SK-N-MC (cell line): ENCODE data around the gene SLC9A1.
A peak's percentile ranks its signal among the peaks of the same experiment; 100 is the strongest.

ENCODE experiments used
- DNase-seq: peaks from one replicate; pipeline ENCODE4 v3.0.0-alpha.2; 2011; ENCODE audit warnings: low read depth, low spot score
- H3K27ac ChIP-seq: fragments of 200-600 bp; sonication (generic); 2 replicates; pipeline ENCODE4 v1.5.1; 2016; ENCODE audit warnings: mixed run types
- H3K36me3 ChIP-seq: fragments of 200-600 bp; sonication (generic); 2 replicates; pipeline ENCODE4 v1.6.1; 2017; ENCODE audit warnings: antibody characterized with exemption, low read length, mixed read lengths; ENCODE audit not compliant: insufficient read depth
- H3K4me3 ChIP-seq: fragments of 200-600 bp; sonication (generic); 2 replicates; pipeline ENCODE4 v1.5.1; 2016
- H3K9ac ChIP-seq: fragments of 200-600 bp; sonication (generic); 2 replicates; pipeline ENCODE4 v1.8.0; 2017; ENCODE audit warnings: mixed run types, mixed read lengths; ENCODE audit not compliant: insufficient read length
- H3K9me3 ChIP-seq: fragments of 200-600 bp; sonication (generic); 2 replicates; pipeline ENCODE4 v1.6.1; 2017; ENCODE audit warnings: low read depth, mild to moderate bottlenecking, antibody characterized with exemption, low read length, moderate library complexity, mixed read lengths
- EZH2 ChIP-seq: fragments of 200-600 bp; sonication (generic); IDR thresholded peaks from one replicate; pipeline ENCODE4 v1.6.1; 2017; ENCODE audit warnings: antibody characterized with exemption
- FOXP2 ChIP-seq: optimal IDR thresholded peaks from 2 replicates; pipeline ENCODE3; 2011; ENCODE audit warnings: mild to moderate bottlenecking, moderate library complexity; ENCODE audit not compliant: insufficient read depth; ENCODE audit errors: extremely low read length, control extremely low read depth
- POLR2AphosphoS5 ChIP-seq: IDR thresholded peaks from 2 replicates; pipeline ENCODE4 v1.6.1; 2012; ENCODE audit warnings: mild to moderate bottlenecking, low read depth, low read length, borderline replicate concordance

The SLC9A1 gene

DNA sequence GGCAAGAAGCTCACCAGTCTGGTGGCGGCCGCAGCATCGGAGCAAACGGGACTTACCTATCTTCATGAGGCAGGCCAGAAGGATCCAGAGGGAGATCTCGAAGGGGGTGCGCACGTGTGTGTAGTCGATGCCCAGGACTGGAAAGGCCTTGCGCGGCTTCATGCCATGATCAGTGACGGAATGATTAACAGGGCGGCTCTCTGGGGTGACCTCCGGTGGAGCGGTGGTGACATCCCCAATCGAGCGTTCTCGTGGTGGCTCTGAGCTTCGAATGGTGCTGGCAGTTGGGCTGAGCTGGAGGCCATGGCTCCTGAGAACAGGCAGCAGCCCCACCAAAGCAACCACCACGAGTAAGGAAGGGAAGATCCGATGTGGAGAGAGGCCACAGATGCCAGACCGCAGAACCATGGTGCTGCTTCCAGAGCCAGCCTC is 982 bp downstream of the SLC9A1 start:
- TF ChIP-seq EZH2: no peak
- no peak for TF ChIP-seq FOXP2
- TF ChIP-seq POLR2AphosphoS5: no peak
- peak overlapping the region; percentile 86 for H3K4me3 ChIP-seq
- no peak overlapping the region for H3K27ac ChIP-seq
- H3K9ac ChIP-seq: peak overlapping the region; percentile 79
- no peaks in the 10 kb centered on the region for H3K9me3 ChIP-seq
- H3K36me3 ChIP-seq: no peaks in the 10 kb centered on the region
- no peak for DNase-seq

- TF ChIP-seq POLR2AphosphoS5: no peak
- no peak for TF ChIP-seq FOXP2
- no peak for TF ChIP-seq EZH2
- Histone ChIP-seq H3K9me3 (no peaks in the 10 kb centered on the region), H3K27ac (no peak overlapping the region), H3K9ac (no peak overlapping the region), H3K4me3 (peak overlapping the region; percentile 86), H3K36me3 (no peaks in the 10 kb centered on the region)
- no peak for DNase-seq
Observed at GRCh38 chr1:27153549-27153886, 1.4 kb downstream of the SLC9A1 start.

DNA sequence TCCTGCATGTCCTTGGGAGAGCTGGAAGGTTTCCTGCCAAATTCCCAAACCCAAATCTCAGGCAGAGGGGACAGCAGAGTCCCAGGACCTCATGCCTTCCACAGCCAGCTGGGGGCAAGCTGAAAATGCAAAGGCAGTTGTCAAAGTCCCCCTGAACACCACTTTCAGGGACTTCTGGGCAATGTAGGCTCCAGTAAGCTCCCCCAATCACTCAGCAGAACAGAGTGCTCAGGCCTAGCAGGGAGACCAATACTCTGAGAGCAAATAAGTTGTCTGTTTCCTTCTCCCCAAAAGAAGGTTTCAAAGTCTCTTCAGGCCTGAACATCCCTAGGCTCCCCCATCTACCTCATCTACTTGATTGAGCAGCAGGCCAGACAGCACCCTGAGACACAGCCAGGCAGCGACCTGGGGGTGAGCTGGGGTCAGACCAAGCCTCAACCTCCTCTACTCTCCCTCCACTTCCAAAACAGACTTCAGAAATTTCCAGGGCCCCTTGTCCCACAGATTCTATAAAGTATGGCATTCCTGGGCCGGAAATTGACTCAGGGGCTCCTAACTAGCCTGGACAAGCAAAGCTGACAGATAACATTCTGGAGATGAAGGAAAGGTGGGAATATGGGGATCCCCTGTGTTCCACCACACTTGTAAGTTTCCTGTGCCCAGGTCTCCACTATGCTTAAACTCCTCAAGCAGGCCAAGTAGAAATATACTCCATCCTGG is 1.9 kb downstream of the SLC9A1 start:
- Histone ChIP-seq H3K9me3 (no peaks in the 10 kb centered on the region), H3K4me3 (peak overlapping the region; percentile 86), H3K36me3 (no peaks in the 10 kb centered on the region), H3K9ac (peak overlapping the region; percentile 52), H3K27ac (no peak overlapping the region)
- DNase-seq: no peak
- TF ChIP-seq FOXP2 (no peak), POLR2AphosphoS5 (no peak), EZH2 (no peak)

DNA sequence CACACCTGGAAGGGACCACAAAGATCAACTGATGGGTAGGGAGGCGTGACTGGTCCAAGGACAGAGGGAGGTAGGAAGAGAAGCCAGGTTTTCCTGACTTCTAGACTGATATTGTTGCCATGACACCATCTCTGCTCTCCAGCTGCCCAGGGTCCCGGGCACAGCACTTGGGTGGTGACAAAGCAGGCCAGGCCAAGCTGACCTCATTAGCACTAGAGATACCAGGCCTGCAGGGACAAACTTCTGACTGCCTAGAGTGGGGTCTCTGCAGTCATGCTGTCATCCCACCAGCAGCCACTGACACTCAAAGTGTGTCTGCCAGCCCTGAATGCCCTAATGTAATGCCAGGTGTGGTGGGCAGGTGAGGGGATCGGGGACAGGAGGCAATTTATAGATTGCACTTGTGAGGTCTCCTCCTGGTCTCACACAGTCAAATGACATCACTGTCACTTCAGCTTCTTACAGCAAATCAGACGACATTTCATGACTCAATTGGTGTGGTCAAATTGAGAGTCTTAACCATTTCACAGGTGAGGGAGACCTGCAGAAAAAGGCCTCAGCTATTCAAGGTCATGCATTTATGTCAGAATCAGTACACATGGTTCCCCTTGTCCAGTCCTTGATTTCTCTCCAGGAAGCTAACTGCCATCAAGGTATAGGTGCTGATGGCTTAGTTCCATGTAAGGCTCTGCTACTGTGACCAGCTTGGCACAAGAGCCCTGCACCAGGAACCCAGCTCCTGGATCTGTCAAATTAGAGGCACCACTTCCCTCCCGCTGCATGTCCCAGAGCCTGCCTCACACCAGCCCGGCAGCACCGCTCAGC is 2.7 kb downstream of the SLC9A1 start:
- DNase-seq: no peak
- no peaks in the 10 kb centered on the region for H3K36me3 ChIP-seq
- H3K4me3 ChIP-seq: 0 out of 2 replicates have a peak overlapping the region, but pooled peaks have one; percentile 86
- TF ChIP-seq POLR2AphosphoS5 (no peak), EZH2 (no peak), FOXP2 (no peak)
- no peak overlapping the region for H3K27ac ChIP-seq
- H3K9me3 ChIP-seq: no peaks in the 10 kb centered on the region
- no peak overlapping the region for H3K9ac ChIP-seq

- Histone ChIP-seq H3K27ac (no peak overlapping the region), H3K4me3 (no peak overlapping the region), H3K36me3 (no peaks in the 10 kb centered on the region), H3K9me3 (no peaks in the 10 kb centered on the region), H3K9ac (no peak overlapping the region)
- no peak for DNase-seq
- no peak for TF ChIP-seq EZH2
- TF ChIP-seq FOXP2: no peak
- TF ChIP-seq POLR2AphosphoS5: no peak
Observed at GRCh38 chr1:27150641-27151040, 4.3 kb downstream of the SLC9A1 start.

DNA sequence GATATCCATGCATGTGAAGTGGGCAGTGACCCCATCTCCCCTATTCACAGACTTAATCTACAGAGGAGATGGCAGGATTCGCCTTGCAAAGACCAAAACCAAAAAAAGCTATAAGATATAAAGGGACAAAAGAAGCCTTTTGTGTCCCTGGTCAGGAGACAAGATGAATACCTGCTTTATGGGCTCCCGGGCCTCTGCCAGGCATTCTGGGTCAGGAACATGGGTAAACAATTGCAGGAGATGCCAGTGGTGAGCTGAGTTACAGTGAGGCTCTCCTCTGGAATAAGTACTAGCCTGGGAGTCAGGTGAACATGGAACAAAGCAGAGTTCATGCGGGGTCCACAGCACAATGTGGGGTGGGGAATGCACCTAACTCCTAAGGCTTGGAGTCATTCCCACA is 4.7 kb downstream of the SLC9A1 start:
- DNase-seq: no peak
- no peak overlapping the region for H3K9ac ChIP-seq
- no peaks in the 10 kb centered on the region for H3K36me3 ChIP-seq
- TF ChIP-seq EZH2 (no peak), FOXP2 (no peak), POLR2AphosphoS5 (no peak)
- H3K27ac ChIP-seq: no peak overlapping the region
- H3K4me3 ChIP-seq: no peak overlapping the region
- no peaks in the 10 kb centered on the region for H3K9me3 ChIP-seq

DNA sequence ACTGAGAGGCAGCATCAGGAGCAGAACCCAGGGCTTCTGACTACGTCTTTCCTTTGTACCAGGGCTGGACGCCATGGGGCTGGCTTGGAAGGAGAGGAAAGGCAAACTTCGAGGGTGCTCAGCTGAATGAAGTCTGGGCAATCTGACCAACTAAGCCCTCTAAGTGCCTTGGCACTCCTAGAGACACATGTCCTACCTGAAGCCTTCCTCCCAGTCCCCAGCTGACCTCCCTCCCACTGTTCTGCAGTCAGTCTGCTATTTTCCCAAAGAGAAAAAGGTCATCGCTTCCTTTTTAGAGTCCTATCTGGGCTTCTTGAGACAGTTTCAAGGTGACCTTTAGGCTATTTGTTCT is 5.2 kb downstream of the SLC9A1 start:
- no peak for TF ChIP-seq FOXP2
- TF ChIP-seq POLR2AphosphoS5: no peak
- TF ChIP-seq EZH2: no peak
- DNase-seq: no peak
- Histone ChIP-seq H3K36me3 (no peaks in the 10 kb centered on the region), H3K27ac (no peak overlapping the region), H3K4me3 (no peak overlapping the region), H3K9ac (no peak overlapping the region), H3K9me3 (no peaks in the 10 kb centered on the region)

- DNase-seq: no peak
- no peak overlapping the region for H3K9ac ChIP-seq
Observed at GRCh38 chr1:27149084-27149761, 5.7 kb downstream of the SLC9A1 start.

More at GRCh38 chr1:27149084-27149761, 5.7 kb downstream of the SLC9A1 start:
- no peaks in the 10 kb centered on the region for H3K36me3 ChIP-seq
- TF ChIP-seq EZH2 (no peak), POLR2AphosphoS5 (no peak), FOXP2 (no peak)
- no peak overlapping the region for H3K27ac ChIP-seq
- H3K4me3 ChIP-seq: no peak overlapping the region
- H3K9me3 ChIP-seq: no peaks in the 10 kb centered on the region
